Stimulated activated CD4-positive, alpha-beta T cell treated with anti-CD3 and anti-CD28 coated beads, Interleukin-15, amount 100 ng/mL, for 24 hours (primary cell): ENCODE results near the gene ATP11A.

Experiments used
- DNase-seq: peaks from one replicate; pipeline ENCODE4 v3.0.0-alpha.2; 2020

Gene ATP11A

DNA sequence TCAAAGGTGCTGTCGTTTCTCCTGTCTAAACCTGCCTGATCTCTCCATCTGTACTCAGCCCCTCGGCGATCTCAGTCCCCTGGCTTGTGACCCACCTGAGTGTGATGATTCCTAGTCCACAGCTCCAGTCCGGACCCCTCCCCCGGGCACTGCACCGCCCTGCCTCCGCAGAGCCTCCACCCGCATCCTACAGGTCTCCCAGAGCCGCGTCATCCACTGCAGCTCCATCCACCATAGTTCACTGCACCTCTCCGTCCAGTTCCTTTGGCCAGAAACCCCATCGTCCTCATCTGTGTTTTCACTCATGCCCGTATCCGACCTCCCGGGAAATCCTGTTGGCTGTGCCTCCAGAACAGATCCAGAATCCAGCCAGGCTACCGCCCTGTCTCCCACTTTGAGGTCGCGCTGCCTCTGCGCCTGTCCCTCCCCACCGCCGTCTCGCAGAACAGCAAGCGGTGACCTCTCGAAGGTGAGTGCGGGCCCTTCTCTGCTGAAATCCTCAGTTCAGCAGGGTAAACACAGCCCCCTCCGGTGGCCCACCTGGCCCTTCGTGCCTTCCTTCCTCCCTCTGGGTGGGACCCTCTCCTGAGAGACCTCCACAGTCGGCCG is 227.3 kb downstream of the ATP11A start:
- no peak for DNase-seq

DNA sequence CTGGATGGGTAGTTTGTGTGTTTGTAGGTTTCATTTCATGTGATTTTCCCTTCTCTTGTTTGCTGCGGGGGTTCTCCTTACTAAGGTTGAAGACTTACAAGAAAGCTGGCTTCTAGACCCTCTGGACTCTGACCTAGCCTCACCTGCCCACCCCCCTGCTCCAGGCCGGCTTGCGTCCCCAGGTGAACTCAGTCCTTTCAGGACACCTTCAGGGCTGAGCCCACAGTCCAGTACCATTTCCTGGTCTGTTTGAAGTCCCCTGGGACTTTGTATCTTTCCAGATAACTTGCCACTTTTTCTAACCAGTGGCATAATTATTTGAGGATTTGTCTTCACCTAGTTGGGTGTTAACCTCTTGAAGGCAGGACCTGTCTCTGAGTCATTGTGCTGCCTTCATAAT is 227.9 kb downstream of the ATP11A start:
- DNase-seq = no peak

DNA sequence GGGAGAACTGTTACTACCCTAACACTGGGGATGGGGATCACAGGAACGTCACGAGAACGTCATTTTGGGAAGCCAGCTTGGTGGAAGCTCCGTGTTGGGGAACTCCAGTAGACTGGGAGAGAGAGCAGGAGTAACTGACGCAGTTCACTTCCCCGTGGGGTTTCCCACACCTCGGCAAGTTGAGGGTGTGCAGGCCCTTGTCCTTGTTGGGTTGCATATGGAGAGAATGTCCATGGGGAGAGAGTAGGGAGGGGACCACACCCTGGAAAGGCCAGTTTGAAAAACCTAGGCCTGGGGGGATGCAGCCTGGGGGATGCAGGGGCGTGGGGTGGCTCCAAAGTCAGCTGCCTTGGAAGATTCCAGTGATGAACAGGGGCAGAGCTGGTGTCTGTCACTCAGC is 228.4 kb downstream of the ATP11A start:
- DNase-seq = no peak

DNA sequence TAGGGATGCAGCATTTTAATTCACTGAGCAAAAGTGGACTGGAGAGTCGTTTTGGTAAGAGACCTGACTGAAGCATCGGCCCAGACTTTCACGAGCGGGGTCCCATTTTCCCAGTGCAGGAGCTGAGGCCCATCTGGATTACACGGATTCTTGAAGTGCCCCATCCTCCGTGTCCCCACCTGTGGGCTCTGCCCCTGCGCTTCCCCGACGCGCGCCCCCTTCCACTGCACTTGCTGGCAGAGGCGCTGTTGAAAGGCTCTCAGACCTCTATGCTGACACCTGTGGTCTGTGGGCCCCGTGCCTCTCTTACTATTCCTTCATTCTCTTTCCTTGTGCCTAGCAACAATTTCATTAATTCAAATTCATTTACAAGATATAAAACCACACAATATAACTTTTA is 228.9 kb downstream of the ATP11A start:
- DNase-seq = no peak

DNA sequence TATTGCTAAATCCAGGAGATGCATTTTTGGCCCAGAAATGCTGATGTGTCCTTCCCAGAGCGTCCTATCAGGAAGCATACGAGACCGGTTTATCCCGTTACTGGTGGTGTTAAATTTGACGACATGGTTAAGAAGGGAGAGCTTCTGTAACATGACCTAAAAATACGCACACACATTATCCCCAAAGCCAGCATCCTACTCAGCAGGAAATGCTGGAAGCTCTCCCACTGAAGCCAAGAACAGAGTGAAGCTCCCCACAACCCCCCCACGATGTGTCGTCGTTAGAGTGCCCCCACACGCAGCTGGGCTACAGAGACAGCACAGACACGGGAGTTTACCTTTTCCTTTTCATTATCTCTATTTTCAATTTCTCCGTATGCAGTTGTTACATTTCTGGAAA is 234.1 kb downstream of the ATP11A start:
- no peak for DNase-seq

DNA sequence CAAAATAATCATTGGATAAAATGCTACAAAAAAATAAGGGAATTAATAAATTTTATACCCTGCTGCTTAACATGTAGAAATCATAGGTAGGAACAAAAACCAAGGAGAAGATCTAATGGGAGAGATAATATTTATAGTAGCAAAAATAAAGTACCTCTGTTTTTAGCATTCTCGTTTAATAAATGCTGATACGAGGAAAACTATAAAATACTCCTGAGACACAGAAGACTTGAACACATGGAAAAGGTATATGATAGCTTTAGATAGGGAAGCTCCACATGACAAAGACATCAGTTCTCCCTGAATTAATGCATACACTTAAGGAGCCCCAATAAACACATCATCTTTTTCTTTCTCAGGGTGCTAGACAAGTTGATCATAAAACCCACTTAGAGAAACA is 234.5 kb downstream of the ATP11A start:
- no peak for DNase-seq

DNA sequence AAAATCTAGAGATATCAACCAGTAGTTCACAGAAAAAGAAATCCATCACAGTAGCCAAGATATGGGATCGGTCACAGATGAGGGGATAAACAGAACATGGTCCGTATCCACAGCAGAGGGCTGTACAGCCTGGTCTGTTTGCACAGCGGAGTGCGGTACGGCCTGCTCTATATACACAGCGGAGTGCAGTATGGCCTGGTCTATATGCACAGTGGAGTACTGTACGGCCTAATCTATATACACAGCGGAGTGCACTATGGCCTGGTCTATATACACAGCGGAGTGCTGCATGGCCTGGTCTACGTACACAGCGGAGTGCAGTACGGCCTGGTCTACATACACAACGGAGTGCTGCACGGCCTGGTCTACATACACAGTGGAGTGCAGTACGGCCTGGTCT is 236.2 kb downstream of the ATP11A start:
- no peak for DNase-seq

DNA sequence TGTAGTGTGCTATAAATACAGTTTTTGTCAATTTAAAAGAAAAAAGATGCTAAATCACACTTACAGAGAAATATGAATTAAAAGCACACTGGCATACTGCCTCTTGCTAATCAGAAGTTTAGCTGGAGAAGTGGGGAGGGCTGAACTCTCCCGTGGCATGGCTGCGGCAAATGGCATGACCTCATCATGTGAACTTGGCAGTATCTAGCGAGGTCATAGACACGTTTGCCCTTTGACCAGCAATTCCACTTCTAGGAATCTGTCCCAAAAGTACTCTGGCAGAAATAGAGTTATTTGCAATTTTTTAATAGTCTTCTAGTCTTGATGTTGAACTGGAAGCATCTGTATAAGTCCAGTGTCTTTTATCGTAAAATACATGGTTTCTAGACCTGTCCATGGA is 237.2 kb downstream of the ATP11A start:
- no peak for DNase-seq

DNA sequence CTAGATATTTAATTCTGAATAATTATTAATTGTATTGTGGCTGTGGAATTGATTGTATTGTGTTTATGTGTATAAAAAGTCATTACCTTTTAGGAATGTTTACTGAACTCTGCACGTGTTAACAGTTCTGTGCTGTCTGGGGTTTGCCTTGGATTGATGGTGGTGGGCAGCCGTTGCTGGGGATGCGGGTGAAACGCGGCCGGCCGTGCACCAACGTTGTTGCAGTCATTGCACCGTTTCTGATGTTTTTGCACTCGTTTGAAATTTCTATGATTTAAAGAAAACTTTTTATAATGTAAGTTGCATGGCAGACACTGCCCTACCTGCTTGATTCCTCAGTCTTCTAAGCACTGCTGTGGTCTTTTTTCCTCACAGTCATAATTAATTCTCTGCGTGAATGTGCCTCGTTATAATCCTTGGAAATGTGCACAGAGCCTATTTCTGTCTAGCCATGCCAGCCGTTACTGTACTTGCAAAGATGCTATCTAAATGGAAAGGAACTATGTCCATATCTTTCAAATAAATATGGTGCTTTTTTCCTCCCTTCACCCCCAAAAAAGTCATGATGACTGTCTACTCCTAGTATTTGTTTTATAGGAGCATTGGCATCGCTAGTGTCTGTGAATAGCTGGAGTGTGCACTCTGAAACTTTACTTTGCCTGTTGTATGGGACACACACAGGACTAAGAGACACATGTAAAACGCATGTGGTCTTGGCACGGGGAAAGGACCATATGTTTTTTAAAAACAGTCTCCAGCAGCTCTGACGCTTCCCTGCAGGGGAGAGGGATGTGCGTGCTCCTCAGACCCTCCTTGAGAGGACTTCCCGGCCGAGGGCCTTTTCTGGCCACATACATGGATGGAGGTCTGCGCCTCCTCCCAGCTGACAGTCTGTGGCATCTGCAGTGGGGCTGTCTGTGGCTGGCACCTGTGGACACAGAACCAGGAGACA is 238.5 kb downstream of the ATP11A start:
- DNase-seq = no peak

DNA sequence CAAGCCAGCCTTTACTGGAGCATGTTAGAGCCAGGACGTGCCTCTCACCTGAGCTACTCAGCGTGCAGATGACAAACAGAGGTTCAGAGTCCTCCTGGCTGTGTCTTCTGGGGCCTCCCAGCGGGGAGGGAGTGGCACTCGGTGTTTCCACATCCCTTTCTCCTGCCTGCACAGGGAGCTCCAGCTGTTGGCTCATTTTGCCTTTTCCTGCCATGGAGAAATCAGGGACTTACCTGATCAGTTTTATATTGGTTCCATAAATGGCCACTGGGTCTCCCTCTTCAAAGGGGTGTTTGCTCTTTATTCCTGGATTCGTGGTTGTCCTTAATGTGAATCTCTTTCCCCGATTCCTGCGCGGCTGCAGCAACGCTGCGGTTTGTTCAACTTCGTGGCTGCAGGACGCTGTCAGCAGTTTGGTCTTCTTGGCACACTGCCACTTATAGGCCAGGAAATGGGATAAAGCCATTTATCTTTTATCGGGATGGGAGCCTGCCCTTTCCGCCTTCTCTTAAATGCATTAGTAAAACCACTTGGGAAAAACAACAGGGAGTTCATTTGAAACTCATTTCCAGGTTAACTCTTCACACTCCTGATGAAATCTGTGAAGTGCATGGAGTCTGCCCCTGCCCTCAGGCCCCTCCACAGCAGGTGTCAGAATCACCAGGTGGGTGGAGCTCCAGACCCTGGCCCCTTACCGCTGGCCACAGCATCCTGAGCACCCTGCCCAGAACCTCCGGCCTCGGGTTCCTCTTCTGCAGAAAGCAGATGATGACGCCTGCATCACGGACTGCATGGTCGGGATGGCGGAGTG is 239.3 kb downstream of the ATP11A start:
- no peak for DNase-seq

DNA sequence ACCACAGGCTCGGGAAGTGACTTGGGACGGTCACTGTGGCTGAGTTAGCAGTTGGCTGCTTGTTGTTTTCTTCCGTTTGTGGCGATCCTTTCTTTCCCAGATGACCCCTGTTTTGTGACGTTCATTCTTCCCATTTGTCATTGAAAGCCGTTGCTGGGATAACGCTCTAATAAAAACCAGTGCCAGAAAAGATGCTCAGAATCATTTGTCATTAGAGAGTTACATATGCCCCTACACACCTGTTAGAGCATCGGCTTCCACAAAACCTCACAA is 239.9 kb downstream of the ATP11A start:
- DNase-seq = no peak

DNA sequence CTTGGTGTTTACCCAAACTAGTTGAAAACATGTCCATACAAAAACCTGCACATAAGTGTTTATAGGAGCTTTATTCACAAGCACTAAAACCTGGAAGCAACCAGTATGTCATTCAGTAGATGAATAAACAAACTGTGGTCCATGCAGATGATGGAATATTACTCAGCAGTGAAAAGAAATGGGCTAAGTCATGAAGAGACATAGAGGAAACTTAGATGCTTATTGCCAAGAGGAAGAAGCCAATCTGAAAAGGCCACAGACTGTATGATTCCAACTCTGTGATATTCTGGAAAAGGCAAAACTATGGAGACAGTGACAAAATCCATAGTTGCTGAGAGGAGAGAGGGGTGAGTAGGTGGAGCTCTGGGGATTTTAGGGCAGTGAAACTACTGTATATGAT is 240.4 kb downstream of the ATP11A start:
- DNase-seq = no peak

DNA sequence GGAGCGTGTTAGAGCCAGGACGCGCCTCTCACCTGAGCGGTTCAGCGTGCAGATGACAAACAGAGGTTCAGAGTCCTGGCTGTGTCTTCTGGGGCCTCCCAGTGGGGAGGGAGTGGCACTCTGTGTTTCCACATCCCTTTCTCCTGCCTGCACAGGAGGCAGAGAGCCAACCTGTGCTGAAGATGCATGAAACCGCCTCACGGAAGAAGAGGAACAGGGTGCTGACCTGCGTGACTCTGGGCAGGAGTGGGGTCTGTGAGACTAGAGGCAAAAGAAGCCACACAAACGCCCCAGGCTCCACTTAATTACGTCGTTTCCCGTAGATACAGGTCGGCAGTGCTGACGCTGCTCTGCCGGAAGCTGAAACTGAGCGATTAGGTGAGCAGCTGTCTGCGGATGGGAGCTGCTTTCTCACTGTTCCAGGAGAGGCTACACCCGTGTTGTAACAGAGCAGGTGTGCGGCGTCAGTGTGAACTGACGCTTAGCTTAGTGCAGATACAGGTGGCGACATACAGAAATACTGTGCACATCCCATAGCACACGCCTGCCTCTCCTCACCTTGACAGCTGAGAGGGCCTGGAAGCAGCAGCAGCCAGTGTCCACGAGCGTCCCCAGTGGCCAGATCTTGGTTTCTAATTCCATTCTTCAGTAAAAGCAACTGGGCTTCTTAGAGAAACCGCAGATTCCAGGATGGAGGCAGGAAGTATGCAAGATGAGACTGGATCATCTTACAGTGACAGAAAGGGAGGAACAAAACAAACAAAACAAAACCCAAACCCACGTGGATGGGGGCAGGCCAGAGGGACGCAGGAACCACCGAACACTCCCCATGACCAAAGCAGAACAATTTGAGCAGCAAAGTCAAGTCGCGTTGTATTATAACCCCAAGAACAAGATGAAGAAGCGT is 241.4 kb downstream of the ATP11A start:
- DNase-seq = no peak

DNA sequence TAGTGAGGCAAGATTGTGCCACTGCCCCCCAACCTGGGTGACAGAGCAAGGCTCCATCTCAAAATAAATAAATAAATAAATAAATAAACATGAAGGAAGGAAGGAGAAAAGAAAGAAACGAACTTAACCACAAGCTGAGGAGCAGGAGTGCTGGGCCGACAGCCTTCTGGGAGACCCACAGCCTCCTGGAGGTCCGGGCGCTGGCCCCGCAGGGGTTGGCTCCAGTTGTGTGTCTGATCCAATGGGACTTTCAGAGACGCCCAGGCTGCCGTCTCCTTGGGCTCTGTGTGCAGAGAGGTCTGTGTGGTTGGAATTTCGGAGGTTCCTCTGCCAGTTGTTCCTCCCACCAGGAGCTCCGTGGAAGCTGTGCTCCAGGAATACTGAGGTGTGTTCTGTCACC is 243.1 kb downstream of the ATP11A start:
- no peak for DNase-seq

DNA sequence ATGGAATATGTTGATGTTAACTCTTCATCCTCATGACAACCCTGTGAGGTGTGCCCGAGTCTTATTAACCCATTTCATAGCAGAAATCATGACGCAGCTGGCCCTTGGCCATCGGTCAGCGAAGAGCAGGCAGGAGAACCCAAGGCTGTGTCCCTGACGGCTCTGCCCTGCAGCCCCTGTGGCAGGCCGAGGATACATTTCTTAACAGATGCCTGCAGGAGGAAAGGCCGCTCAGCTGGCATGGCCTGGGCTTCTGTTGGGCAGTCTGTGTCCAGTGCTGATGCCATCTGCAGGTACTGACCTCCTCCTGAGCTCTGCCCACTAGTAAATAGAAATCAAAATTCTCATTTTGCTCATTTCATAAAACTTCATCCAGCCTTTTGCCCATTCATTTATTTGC is 243.8 kb downstream of the ATP11A start:
- DNase-seq = no peak

DNA sequence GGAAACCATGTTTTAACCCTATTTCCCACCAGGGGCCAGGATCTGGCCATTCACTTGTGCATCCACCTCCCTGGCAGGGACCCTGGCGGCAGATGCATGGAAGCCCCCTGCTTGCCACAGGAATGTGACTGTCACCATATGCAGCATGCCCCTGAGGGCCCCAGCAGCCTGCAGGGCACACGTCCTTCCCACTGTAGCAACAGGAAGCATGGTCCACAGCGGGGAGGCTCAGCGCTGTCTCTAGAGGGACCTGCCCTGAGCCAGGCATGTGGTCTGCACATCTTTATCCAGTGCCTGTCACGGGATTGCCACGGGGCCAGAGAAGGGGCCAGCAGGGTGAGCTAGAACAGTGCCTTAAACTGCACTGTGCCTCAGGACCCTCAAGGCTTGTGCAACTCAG is 244.2 kb downstream of the ATP11A start:
- no peak for DNase-seq
